HepG2 (cell line): ENCODE data around the gene OFD1. TPM values are rescaled to one million over a fixed set of nuclear protein-coding genes. Genes with fewer than 3 reads are reported as not detected.

Experiments
- ATRX ChIP-seq: sonication (generic); formaldehyde crosslinking; IDR thresholded peaks from 2 replicates; pipeline ENCODE4 v1.4.0; 2020; ENCODE audit warnings: missing genetic modification reagents, borderline replicate concordance
- BRCA1 ChIP-seq: sonication (generic); formaldehyde crosslinking; IDR thresholded peaks from 2 replicates; pipeline ENCODE4 v1.4.0; 2020; ENCODE audit warnings: missing genetic modification reagents
- EEA1 ChIP-seq: sonication (generic); formaldehyde crosslinking; IDR thresholded peaks from 2 replicates; pipeline ENCODE4 v1.5.1; 2020; ENCODE audit warnings: mild to moderate bottlenecking, missing genetic modification reagents, borderline replicate concordance
- MTF2 ChIP-seq: sonication (generic); formaldehyde crosslinking; IDR thresholded peaks from 2 replicates; pipeline ENCODE4 v1.5.0; 2020; ENCODE audit warnings: missing genetic modification reagents, borderline replicate concordance
- POLR2G ChIP-seq: fragments of 200-400 bp; formaldehyde crosslinking; IDR thresholded peaks from 2 replicates; pipeline ENCODE4 v1.6.1; 2018; ENCODE audit warnings: mild to moderate bottlenecking, low read depth, low read length, moderate library complexity
- TSC22D2 ChIP-seq: sonication (generic); formaldehyde crosslinking; IDR thresholded peaks from 2 replicates; pipeline ENCODE4 v1.5.1; 2020; ENCODE audit warnings: missing genetic modification reagents, mild to moderate bottlenecking, borderline replicate concordance
- ZBTB7B ChIP-seq: sonication (generic); formaldehyde crosslinking; IDR thresholded peaks from 2 replicates; pipeline ENCODE4 v1.4.0; 2020; ENCODE audit warnings: missing genetic modification reagents
- ZNF17 ChIP-seq: sonication (generic); formaldehyde crosslinking; IDR thresholded peaks from 2 replicates; pipeline ENCODE4 v1.5.0; 2020; ENCODE audit warnings: mild to moderate bottlenecking, missing genetic modification reagents
- ZNF354B ChIP-seq: sonication (generic); formaldehyde crosslinking; IDR thresholded peaks from 2 replicates; pipeline ENCODE4 v1.8.0; 2022; ENCODE audit warnings: mild to moderate bottlenecking, missing genetic modification reagents
- ZNF629 ChIP-seq: sonication (generic); formaldehyde crosslinking; conservative IDR thresholded peaks from 2 replicates; pipeline ENCODE4 v1.5.0; 2020; ENCODE audit warnings: missing genetic modification reagents
- polyA plus RNA-seq, 8 experiments: library from polyadenylated mRNA; depleted of rRNA in 3 of 8; stranded (reverse) in 7 of 8; unstranded in 1 of 8; fragments of >200 nt; fragmentation: Illumina TruSeq in 4 of 8; extraction: Trizol in 4 of 8; gene quantifications; 2 replicates each; pipeline versions ENCODE4 v1.2.1 to v1.2.3, GENCODE V29; 2011 to 2016; ENCODE audit warnings: low read depth in 4 of 8, missing spikeins in 1 of 8, mixed read lengths in 1 of 8; ENCODE audit not compliant: insufficient read depth in 1 of 8
- total RNA-seq, 5 experiments: library from RNA; depleted of rRNA; stranded (reverse); fragments of >200 nt; fragmentation: Illumina TruSeq; extraction: Trizol; gene quantifications; 2 replicates each; pipeline ENCODE4 v1.2.3, GENCODE V29; 2016; ENCODE audit warnings: low read depth in 1 of 5
- TF ChIP-seq, protein P1 (sequence below): sonication (generic); formaldehyde crosslinking; IDR thresholded peaks from 2 replicates; pipeline ENCODE4 v1.5.1; 2020; ENCODE audit warnings: mild to moderate bottlenecking, missing genetic modification reagents, moderate library complexity
- TF ChIP-seq, protein P2 (sequence below): sonication (generic); formaldehyde crosslinking; conservative IDR thresholded peaks from 2 replicates; pipeline ENCODE4 v1.8.0; 2022; ENCODE audit warnings: low read depth, missing genetic modification reagents
- TF ChIP-seq, protein P3 (sequence below): sonication (generic); formaldehyde crosslinking; IDR thresholded peaks from 2 replicates; pipeline ENCODE4 v1.5.1; 2020; ENCODE audit warnings: missing genetic modification reagents, mild to moderate bottlenecking, borderline replicate concordance
- TF ChIP-seq, protein P4 (sequence below): sonication (generic); formaldehyde crosslinking; IDR thresholded peaks from 2 replicates; pipeline ENCODE4 v1.4.0; 2020; ENCODE audit warnings: mild to moderate bottlenecking, missing genetic modification reagents
- TF ChIP-seq, protein P5 (sequence below): sonication (generic); formaldehyde crosslinking; IDR thresholded peaks from 2 replicates; pipeline ENCODE4 v1.4.0; 2020; ENCODE audit warnings: missing genetic modification reagents; ENCODE audit errors: not compliant biosample characterization
- TF ChIP-seq, protein P6 (sequence below): IDR thresholded peaks from 2 replicates; pipeline ENCODE4 v1.6.1; 2016; ENCODE audit warnings: low read depth, borderline replicate concordance

OFD1 gene
- total and polyA plus RNA-seq, 2 of the 13 experiments (the other 11 are each of a cell fraction or from before 2014, with no cell fraction given): 14.9 to 16.4 TPM

DNA sequence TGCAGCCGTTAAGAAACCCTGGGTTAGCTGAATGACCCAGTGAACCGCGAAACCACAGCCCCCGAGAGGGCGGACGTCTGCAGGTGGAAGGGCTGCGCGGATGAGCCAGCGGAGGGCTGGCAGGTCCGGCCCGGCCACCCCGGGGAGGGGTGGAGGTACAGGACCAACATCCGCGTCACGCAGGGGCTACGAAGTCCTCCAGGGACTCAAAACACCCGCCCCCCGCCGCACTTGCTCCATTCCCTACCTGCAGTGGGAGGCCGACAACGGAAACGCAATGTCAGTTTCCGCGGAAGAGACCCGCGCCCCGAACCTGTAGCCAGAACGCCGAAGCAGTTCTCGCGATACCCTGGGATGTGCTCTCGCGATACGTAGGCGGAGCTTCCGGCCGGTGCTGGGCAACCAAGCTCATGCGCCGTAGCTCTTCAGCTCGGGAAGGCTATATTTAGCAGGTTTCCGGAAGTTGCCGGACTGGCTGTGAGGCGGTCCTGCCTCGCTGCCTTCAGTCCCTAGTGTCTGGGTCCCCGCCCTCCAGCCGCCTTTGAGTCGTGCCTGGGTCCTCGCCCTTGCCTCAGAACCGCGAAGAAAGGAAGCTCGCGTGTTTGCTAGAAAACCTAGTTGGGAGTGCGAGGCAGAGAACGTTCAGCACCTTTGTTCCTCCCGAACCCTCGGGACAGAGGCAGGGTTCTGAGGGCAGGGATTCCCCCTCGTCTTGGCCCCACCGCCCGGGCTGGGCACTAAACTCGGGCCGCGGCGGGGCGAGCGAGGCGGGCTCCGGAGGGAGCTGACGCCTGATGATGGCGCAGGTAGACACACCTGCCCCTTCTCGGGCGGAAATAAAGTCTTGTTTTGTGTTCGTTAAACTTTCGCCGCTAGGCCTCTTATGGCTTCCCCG is at the start of gene OFD1, which contains the start of gene TRAPPC2 (continued):
- TF ChIP-seq, protein P1, sequence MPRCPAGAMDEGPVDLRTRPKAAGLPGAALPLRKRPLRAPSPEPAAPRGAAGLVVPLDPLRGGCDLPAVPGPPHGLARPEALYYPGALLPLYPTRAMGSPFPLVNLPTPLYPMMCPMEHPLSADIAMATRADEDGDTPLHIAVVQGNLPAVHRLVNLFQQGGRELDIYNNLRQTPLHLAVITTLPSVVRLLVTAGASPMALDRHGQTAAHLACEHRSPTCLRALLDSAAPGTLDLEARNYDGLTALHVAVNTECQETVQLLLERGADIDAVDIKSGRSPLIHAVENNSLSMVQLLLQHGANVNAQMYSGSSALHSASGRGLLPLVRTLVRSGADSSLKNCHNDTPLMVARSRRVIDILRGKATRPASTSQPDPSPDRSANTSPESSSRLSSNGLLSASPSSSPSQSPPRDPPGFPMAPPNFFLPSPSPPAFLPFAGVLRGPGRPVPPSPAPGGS: peak; percentile 39; the same call in 1 of the 2 replicates
- TF ChIP-seq MTF2 (CRISPR knock-in tag): no peak
- TF ChIP-seq, protein P2, sequence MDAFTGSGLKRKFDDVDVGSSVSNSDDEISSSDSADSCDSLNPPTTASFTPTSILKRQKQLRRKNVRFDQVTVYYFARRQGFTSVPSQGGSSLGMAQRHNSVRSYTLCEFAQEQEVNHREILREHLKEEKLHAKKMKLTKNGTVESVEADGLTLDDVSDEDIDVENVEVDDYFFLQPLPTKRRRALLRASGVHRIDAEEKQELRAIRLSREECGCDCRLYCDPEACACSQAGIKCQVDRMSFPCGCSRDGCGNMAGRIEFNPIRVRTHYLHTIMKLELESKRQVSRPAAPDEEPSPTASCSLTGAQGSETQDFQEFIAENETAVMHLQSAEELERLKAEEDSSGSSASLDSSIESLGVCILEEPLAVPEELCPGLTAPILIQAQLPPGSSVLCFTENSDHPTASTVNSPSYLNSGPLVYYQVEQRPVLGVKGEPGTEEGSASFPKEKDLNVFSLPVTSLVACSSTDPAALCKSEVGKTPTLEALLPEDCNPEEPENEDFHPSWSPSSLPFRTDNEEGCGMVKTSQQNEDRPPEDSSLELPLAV (CRISPR knock-in tag): no peak
- no peak for TF ChIP-seq ATRX (CRISPR knock-in tag)
- peak; percentile 91 for TF ChIP-seq POLR2G
- TF ChIP-seq, protein P3, sequence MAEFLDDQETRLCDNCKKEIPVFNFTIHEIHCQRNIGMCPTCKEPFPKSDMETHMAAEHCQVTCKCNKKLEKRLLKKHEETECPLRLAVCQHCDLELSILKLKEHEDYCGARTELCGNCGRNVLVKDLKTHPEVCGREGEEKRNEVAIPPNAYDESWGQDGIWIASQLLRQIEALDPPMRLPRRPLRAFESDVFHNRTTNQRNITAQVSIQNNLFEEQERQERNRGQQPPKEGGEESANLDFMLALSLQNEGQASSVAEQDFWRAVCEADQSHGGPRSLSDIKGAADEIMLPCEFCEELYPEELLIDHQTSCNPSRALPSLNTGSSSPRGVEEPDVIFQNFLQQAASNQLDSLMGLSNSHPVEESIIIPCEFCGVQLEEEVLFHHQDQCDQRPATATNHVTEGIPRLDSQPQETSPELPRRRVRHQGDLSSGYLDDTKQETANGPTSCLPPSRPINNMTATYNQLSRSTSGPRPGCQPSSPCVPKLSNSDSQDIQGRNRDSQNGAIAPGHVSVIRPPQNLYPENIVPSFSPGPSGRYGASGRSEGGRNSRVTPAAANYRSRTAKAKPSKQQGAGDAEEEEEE: no peak
- TF ChIP-seq ZBTB7B (CRISPR knock-in tag): no peak
- no peak for TF ChIP-seq TSC22D2 (CRISPR knock-in tag)
- no peak for TF ChIP-seq BRCA1 (CRISPR knock-in tag)
- TF ChIP-seq, protein P4, sequence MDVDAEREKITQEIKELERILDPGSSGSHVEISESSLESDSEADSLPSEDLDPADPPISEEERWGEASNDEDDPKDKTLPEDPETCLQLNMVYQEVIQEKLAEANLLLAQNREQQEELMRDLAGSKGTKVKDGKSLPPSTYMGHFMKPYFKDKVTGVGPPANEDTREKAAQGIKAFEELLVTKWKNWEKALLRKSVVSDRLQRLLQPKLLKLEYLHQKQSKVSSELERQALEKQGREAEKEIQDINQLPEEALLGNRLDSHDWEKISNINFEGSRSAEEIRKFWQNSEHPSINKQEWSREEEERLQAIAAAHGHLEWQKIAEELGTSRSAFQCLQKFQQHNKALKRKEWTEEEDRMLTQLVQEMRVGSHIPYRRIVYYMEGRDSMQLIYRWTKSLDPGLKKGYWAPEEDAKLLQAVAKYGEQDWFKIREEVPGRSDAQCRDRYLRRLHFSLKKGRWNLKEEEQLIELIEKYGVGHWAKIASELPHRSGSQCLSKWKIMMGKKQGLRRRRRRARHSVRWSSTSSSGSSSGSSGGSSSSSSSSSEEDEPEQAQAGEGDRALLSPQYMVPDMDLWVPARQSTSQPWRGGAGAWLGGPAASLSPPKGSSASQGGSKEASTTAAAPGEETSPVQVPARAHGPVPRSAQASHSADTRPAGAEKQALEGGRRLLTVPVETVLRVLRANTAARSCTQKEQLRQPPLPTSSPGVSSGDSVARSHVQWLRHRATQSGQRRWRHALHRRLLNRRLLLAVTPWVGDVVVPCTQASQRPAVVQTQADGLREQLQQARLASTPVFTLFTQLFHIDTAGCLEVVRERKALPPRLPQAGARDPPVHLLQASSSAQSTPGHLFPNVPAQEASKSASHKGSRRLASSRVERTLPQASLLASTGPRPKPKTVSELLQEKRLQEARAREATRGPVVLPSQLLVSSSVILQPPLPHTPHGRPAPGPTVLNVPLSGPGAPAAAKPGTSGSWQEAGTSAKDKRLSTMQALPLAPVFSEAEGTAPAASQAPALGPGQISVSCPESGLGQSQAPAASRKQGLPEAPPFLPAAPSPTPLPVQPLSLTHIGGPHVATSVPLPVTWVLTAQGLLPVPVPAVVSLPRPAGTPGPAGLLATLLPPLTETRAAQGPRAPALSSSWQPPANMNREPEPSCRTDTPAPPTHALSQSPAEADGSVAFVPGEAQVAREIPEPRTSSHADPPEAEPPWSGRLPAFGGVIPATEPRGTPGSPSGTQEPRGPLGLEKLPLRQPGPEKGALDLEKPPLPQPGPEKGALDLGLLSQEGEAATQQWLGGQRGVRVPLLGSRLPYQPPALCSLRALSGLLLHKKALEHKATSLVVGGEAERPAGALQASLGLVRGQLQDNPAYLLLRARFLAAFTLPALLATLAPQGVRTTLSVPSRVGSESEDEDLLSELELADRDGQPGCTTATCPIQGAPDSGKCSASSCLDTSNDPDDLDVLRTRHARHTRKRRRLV (CRISPR knock-in tag): peak; percentile 35; the same call in 1 of the 2 replicates
- TF ChIP-seq, protein P5, sequence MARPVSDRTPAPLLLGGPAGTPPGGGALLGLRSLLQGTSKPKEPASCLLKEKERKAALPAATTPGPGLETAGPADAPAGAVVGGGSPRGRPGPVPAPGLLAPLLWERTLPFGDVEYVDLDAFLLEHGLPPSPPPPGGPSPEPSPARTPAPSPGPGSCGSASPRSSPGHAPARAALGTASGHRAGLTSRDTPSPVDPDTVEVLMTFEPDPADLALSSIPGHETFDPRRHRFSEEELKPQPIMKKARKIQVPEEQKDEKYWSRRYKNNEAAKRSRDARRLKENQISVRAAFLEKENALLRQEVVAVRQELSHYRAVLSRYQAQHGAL (CRISPR knock-in tag): no peak
- TF ChIP-seq, protein P6, sequence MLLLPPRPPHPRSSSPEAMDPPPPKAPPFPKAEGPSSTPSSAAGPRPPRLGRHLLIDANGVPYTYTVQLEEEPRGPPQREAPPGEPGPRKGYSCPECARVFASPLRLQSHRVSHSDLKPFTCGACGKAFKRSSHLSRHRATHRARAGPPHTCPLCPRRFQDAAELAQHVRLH (CRISPR knock-in tag): peak; percentile 43; the same call in 1 of the 2 replicates
- no peak for TF ChIP-seq ZNF354B
- no peak for TF ChIP-seq ZNF629 (CRISPR knock-in tag)
- TF ChIP-seq EEA1 (CRISPR knock-in tag): no peak
- no peak for TF ChIP-seq ZNF17 (CRISPR knock-in tag)
